HepG2 (cell line): ENCODE data around the gene IRS4.

ENCODE experiments used
- CTCF ChIP-seq: sonication (generic); formaldehyde crosslinking; IDR thresholded peaks from 2 replicates; pipeline ENCODE4 v1.5.0; 2020; ENCODE audit warnings: mild to moderate bottlenecking, missing genetic modification reagents, moderate library complexity
- FLYWCH1 ChIP-seq: sonication (generic); formaldehyde crosslinking; IDR thresholded peaks from 2 replicates; pipeline ENCODE4 v1.8.1; 2023; ENCODE audit warnings: mild to moderate bottlenecking, missing genetic modification reagents
- GTF2F1 ChIP-seq: fragments of 150-350 bp; IDR thresholded peaks from 2 replicates; pipeline ENCODE4 v1.6.1; 2014; ENCODE audit warnings: low read length
- HDAC6 ChIP-seq: fragments of 200-600 bp; sonication (generic); IDR thresholded peaks from 2 replicates; pipeline ENCODE4 v1.7.0; 2017; ENCODE audit warnings: mild to moderate bottlenecking, antibody characterized with exemption, low read length, low read depth
- MXD1 ChIP-seq: sonication (generic); formaldehyde crosslinking; IDR thresholded peaks from 2 replicates; pipeline ENCODE4 v1.4.0; 2020; ENCODE audit warnings: mild to moderate bottlenecking, missing genetic modification reagents
- NCOA2 ChIP-seq: sonication (generic); formaldehyde crosslinking; IDR thresholded peaks from 2 replicates; pipeline ENCODE4 v1.8.0; 2022; ENCODE audit warnings: inconsistent platforms
- TRIM24 ChIP-seq: sonication (generic); formaldehyde crosslinking; IDR thresholded peaks from 2 replicates; pipeline ENCODE4 v1.8.0; 2022; ENCODE audit warnings: mild to moderate bottlenecking, missing genetic modification reagents
- ZFP36 ChIP-seq: fragments of 150-350 bp; IDR thresholded peaks from 2 replicates; pipeline ENCODE4 v1.6.1; 2018; ENCODE audit warnings: borderline replicate concordance, low read length, low read depth; ENCODE audit not compliant: partially characterized antibody

- TF ChIP-seq MXD1 (CRISPR knock-in tag) (no peak), ZFP36 (no peak), GTF2F1 (no peak), NCOA2 (CRISPR knock-in tag) (no peak), TRIM24 (CRISPR knock-in tag) (no peak), FLYWCH1 (CRISPR knock-in tag) (no peak), CTCF (peak; percentile 33), HDAC6 (no peak)
These were observed 37.0 kb downstream of the IRS4 start for GRCh38 chrX:108699368-108699767.
